HG03558 (cell line): ENCODE data around the gene ZFP64.
A peak's percentile ranks its signal among the peaks of the same experiment; 100 is the strongest.
"Not testable (repeated sequence)": the region's sequence is repeated elsewhere in the genome, so short reads cannot be mapped to it uniquely, and the experiment has no call there.

Experiments used
- ATAC-seq: cut with Tn5 transposase; IDR thresholded peaks from one replicate; pipeline ENCODE4 v1.9.1; 2021; ENCODE audit warnings: moderate number of reproducible peaks; ENCODE audit not compliant: unreplicated experiment; ENCODE audit errors: extremely low read depth

The ZFP64 gene

DNA sequence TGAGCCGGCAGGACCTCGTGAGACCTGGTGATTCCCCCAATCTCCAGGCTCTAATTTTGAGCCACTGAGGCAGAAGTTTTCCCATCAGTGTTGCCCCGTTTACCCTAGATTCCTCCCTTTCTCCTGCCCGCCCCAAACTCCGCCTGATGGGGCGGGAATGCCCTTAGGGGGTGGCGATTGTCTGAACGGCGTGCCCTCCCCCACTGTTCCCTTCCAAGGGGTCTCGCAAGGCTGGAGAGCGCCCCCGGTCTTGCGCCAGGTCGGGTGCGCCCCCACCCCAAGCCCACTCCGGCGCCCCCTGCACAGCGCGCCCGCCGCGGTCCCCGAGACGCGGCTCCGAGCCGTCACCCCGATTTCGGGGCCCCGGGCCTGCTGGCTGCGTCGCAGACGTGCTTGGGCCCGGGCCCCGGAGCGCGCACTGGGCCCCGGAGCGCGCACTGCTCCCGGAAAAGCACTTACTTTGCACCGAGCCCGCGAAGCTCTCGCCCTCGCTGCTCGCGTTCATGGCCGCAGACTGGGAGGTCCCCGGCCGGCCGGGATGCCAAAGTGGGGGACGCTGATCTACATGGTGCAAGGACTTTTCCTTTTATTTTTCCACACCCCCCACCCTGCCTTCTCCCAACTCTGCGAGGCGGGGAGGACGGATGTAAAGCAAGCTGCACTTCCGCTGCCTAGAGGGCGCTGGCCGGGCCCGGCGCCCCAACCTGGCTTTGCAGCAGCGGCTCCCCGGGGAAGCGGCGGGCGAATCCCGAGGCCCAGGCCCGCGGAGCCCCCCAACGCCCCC is at the start of gene ZFP64:
TSS of gene ZFP64 (minus strand) at position 648 of the 784 bp plus-strand sequence. CDS start at position 505, 143 bp downstream.
- peak; percentile 69 for ATAC-seq

DNA sequence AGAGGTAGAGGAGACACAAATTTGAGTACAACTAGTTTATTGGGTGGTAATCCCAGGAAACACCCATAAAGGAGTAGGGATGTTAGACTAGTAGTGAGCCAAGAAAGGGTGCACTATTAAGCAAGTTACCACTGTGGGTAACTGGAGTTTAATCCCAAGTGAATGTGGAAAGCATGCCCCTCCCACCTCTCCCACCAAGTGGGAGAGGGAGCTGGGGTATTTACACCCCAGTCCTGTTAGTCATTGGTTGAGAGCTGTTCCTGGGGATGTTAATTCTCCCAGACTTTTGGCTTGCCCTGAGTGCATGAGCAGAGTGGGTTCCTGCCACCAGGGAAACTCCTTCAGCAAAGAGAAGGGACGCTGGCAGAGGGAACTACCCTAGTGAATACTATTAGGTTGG is 49.2 kb upstream of the ZFP64 start:
- no peak for ATAC-seq

DNA sequence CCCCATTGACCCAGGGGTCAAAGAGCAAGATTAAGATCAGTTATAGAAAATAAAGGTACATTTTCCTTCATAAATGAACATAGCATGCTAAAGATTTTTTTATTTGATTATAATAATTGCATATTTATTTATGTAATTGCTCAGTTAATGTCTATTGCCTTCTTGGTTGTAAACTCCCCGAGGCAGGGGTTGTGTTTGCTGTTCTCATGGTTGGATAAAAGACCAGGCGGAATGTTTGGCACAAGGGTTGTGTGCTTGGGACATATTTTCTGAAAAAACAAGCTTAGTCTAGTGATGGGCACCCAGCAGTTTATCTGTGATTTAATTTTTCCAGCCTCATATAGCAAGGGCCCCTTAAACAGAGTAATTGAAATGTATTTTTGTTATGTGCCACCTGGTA is 47.5 kb upstream of the ZFP64 start:
- ATAC-seq = no peak

DNA sequence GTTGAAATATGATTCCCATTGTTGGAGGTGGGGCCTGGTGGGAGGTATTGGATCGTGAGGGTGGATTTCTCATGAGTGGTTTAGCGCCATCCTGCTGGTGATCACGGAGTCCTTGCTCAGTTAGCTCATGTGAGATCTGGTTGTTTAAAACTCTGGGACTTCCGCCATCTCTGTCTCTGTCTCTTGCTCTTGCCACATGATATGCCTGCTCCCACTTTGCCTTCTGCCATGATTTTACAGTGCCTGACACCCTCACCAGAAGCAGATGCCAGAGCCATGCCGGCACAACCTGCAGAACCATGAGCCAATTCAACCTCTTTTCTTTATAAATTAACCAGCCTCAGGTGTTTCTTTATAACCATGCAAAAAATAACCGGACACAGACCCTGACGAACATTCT is 44.7 kb upstream of the ZFP64 start:
- no peak for ATAC-seq

DNA sequence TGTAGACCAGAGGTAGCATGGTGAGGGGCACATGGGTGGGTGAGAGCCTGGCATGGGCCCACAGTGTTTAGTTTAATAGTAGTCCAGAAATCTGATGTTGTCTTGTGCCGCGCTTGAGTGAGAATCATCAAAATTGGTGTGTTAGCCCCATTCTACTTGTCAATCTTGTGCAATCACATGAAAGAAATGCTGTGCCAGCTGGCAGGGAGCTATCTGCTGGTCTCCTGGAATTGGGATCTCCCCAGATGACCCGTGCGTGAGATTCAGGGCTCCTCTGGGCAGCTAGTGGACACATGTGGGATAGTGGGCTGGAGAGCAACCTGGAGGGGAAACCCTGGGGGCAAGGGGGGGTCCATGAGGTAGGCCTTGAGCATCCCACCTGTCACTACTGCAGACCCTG is 43.5 kb upstream of the ZFP64 start:
- no peak for ATAC-seq

DNA sequence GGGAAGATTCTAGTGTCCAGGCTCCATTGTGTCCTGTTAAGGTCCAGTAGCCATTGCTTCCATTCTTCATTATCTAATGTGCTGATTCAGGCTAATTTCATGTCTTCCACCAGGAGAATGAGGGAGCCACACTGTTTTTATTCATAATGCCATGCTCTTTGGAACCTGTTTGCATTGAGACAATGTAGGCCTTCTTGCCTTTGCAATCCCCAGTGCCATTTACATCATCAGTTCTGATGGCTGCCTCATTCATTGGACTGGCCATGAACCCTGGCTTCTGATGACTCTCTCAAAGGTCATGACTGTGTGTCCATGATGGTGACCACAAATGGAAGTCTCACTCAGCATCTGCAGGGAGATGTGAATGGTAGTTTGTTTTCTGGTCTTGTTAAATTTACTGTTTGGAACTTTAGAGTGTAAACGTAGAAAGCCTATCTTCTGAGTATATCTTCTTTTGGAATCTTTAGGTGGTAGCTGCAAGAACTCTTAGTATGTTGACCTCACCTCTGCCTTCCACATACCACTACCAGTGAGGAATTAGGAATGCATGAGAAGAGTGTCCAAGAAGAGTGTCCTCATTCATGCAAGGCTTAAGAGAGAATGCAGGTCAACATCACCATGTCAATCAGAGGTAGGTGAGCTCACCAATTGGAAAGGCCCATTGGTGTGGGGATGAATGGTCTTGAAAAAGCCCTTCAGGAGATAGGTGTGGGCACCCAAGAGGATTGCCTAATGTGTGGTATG is 42.9 kb upstream of the ZFP64 start:
- ATAC-seq = no peak

DNA sequence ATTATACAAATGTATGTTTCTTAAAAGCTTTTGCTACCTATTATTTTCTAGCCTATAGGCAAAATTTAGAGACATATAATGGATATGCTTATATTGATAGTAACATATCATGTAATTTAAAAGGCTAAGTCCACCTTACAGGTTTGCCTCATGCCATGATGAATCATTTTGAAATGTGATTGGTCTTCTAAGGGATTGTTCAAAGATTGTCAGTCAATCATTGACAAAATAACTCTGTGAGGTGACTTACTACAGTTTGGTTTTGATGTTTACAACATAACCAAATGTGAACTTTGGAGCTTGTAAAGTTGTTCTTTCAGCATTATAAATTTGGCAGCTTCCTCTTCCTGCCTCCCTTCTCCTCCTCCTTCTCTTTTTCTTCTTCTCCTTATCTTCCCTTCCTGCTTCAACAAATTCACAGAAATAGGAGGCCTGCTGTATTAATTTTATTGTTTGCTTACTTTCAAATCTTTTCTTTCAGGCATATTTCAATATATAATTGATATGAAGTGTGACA is 39.7 kb upstream of the ZFP64 start:
- ATAC-seq = no peak

DNA sequence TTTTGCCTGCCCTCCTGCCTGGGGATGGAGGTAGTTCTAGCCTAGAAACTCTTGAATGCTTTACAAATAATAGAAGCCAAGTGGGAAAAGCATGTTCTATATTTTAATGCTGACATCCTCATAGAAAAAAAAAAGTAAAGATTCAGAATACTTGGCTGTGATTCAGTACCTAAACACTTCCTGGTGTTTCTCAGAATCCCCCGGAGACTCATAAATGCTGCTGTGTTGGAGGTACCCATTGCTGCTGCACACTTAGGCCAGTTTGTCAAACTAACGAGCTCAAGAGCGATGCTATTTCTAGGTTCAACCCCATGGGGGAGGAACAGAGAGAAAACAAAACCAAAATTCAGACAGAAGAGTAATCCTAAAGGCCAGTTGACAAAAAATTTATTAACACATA is 38.8 kb upstream of the ZFP64 start:
- ATAC-seq = no peak

DNA sequence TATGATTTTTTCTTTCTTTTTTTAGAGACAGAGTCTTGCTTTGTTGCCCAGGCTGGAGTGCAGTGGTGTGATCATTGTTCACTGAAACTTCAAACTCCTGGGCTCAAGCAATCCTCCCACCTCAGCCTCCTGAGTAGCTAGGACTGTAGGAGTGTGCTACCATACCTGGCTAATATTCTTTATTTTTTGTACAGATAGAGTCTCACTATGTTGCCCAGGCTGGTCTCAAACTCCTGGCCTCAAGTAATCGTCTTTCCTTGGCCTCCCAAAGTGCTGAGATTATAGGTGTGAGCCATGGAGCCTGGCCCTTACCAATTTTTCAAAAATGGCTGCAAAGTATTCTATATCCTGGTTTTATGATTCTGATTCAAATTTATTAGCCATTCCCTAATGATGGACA is 37.8 kb upstream of the ZFP64 start:
- ATAC-seq = not testable (repeated sequence)

DNA sequence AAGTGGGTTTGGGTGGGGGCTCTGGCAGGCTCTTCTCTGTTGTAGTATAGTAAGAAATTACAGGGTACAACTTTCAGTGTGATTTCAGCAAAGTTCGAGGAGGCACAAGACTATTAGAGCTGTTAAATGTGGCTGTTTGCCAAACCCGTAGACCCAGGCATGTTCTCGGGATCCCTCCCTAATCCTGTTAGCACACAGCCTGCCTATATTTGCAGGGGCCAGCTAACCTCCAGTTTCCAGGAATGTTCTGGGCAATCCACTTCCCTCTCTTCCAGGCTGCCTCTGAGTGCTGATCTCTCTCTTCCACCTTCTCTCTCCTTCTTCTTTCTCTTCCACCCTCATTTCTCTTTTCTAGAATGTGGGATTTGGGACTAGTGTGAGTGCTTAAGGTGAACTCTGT is 34.8 kb upstream of the ZFP64 start:
- ATAC-seq = no peak

DNA sequence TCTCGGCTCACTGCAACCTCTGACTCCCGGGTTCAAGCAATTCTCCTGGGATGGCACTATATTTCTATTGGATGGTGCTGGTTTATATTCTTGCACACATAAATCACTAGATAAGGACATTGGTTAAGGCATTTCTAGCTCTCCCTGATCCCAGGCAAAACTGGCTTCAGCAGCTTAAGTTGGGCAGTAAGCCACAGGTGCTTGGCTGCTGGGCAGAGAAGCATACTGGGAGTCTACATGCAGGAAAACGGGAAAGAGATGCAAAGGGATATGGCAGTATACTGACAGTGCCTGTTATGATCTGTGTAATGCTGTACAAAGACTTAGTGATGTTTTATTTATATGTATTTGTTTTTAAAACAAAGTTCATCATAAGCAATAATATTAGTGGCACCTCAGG is 33.3 kb upstream of the ZFP64 start:
- no peak for ATAC-seq

DNA sequence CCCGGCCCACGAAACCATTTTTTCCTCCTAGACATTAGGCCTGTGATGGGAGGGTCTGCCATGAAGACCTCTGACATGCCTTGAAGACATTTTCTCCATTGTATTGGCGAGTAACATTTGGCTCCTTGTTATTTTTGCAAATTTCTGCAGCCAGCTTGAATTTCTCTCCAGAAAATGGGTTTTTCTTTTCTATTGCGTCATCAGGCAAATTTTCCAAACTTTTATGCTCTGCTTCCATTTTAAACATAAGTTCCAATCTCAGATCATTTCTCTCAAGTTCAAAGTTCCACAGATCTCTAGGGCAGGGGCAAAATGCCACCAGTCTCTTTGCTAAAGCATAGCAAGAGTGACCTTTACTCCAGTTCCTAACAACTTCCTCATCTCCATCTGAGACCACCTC is 29.8 kb upstream of the ZFP64 start:
- ATAC-seq = not testable (repeated sequence)

DNA sequence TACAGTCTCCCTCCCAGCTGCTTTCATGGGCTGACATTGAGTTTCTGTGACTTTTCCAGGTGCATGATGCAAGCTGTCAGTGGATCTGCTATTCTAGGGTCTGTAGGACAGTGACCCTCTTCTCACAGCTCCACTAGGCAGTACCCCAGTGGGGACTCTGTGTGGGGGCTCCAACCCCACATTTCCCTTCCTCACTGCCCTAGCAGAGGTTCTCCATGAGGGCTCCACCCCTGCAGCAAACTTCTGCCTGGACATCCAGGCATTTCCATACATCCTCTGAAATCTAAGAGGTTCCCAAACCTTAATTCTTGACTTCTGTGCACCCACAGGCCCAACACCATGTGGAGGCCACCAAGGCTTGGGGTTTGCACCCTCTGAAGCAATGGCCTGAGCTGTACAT is 29.3 kb upstream of the ZFP64 start:
- ATAC-seq = not testable (repeated sequence)

DNA sequence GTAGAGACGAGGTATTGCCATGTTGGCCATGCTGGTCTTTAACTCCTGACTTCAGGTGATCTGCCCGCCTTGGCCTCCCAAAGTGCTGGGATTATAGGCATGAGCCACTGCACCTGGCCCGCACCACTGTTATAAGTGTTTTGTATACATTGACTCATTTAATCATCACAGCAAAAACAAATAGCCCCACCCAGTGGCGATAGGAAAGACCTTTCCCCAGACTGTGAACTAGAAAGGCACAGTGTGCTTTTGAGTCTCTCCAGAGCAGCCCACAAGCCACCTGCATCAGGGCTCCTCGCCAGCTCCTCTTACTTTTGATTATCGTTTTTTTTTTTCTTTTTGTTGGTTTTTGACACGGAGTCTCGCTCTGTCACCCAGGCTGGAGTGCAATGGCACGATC is 27.9 kb upstream of the ZFP64 start:
- ATAC-seq = no peak

DNA sequence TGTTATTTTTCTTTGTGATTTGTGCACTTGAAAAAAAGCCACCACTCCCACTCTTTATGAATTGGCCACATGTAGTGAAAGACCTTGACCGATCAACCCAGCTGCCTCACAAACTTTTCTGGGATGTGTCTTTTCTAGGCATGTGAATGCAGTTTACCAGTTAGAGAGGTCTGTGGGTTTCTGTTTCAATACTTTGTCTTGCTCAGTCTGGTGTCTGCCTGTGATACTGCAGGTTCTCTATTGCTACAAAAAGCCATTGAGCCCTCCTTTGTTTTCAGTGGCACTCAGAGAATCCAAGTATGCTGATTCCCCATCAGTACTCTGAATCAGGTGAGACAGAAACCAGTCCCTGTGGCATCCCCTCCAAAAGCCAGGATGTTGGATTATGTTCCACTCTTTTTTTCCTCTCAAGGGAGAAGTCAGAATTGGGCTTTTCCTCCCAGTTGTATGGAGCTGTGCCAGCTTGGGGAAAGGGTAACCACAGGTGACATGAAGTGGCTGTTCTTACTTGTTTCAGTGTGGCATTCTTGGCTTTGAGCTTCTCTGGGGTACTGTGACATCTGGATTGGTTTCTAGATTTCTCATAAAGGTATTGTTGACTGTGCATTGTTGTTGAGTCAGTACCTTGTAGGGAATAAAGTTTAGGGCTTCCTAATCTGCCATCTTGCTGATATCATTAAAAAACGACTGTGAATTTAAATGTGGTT is 26.3 kb upstream of the ZFP64 start:
- ATAC-seq = no peak

DNA sequence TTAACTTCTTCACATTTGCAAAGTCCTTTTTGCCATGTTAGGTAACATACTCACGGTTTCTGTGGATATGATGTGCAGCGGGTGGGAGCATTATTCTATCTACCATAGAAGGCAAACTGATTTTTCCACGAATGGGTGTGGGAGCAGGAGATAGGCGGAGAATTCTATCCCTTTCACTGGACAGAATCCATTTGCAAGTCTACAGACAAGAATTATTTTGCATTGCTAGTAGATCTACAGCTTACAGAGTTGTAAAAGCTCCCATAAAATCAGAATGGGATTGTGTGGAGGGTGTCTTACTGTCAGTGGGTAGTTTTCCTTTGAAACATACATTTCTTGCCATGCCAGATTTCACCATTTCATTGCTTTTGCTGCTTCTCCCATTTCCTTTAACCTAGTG is 22.4 kb upstream of the ZFP64 start:
- no peak for ATAC-seq

DNA sequence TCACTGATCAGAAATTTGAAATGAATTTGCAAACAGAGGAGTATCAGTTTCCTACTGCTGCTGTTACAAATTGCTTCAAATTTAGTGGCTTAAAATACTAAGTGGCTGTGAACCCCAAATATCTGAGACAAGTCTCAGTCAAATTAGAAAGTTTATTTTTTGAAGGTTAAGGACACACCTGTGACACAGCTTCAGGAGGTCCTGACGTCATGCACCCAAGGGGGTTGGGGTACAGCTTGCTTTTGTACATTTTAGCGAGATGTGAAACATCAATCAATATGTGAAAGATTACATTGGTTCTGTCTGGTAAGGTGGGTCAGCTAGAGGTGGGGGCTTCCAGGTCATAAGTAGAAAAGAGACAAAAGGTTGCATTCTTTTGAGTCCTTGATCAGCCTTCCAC is 21.4 kb upstream of the ZFP64 start:
- ATAC-seq = no peak

DNA sequence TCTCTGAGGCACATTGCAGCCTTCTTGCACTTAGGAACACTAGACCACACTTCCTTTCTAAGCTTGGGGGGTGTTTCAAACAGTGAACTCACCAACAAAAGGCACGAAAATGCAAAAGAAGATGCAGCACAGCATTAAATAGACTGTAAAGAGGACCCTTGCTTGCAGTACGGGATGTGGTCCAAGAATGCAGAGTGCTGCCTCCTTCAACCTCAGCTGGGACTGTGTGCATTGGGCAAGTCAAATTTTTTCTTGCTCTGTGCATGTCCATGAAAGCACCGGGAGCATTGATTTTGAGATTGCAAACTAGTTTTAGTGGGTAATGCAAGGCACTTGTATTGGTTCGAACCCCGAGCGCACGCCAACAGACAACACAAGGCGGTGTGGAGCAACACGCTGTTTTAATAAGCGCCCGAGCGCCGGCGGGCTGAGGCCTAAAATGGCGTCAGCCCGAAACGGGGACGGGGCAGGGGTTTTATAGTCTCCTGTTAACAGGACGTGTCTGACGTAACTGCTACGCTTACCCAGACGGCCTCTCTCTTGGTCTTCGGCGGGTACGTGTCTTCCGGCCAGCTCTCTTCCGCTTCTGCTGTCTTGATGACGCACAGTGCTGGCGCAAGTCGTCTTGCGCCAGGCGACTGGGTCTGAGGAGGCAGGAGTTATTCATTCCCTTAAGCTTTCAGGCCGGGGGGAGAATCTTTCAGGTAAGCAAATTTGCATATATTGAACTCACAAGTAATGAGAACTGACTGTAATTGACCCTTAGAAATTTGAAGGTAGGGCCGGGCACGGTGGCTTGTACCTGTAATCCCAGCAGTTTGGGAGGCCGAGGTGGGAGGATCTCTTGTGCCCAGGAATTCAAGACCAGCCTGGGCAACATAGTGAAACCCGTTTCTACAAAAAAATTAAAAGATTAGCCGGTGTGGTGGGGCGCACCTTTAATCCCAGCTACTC is 18.7 kb upstream of the ZFP64 start:
- no peak for ATAC-seq

DNA sequence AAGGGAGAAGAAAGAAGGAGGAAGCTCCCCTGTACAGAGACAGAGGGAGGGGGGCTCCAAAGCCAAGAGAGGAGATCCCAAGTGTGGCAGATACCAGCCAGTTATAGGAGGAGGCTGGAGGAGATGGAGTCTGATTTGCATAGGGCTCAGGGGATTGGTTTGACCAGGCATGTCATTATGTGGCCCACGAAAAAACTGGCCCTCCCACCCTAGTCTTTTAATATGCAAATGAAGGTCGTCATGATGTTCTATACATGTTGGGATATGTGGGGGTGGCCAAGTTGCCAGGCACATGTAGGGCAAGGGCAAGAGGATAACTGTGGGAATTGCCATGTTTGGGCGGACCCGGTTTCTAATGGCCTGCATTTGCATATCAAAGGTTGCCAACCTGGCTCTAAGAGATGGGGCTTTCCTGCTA is 17.6 kb upstream of the ZFP64 start:
- no peak for ATAC-seq
